Measurements from ENCODE around the gene MALT1. TPM values are rescaled to one million over a fixed set of nuclear protein-coding genes. Genes with fewer than 3 reads are reported as not detected.
"Not testable (repeated sequence)": the region's sequence is repeated elsewhere in the genome, so short reads cannot be mapped to it uniquely, and the experiment has no call there.

The MALT1 gene
- total RNA-seq, 6 experiments from 2014 or later, result 9.2 to 16.0 (median 10.2) TPM

DNA sequence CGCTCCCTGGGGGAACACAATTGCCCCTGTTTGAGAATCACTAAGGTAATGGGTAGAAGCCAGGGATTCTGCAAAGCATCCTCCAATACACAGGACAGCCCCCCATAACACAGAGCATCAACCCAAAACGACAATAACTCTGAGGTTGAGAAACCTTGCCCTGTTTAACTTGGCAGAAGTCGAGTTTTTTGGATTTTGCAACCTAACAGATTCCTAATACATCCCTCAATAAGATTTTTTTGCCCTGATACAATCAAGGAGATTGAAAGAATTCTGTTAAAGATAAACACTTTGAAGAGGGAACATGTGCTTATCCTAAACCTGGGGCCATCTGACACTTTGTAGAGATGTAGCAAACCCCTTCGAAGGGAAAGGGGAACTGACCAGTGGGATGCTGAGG is 100.9 kb downstream of the MALT1 start:
- H3K27ac ChIP-seq, result no peak overlapping the region
- no peak overlapping the region for H3K4me3 ChIP-seq
- ATAC-seq, result no peak
- H3K27me3 ChIP-seq, result no peaks in the 10 kb centered on the region
- WGBS (ENCODE audit: insufficient coverage, low coverage, low lambda C conversion rate, missing lambda C conversion rate), result 22% methylated on average over 3 of the region's 4 CpGs
- H3K36me3 ChIP-seq, result no peaks in the 10 kb centered on the region
- no peak for TF ChIP-seq POLR2A (IDR thresholded peaks at IDR 0.05)
- TF ChIP-seq, protein P1, sequence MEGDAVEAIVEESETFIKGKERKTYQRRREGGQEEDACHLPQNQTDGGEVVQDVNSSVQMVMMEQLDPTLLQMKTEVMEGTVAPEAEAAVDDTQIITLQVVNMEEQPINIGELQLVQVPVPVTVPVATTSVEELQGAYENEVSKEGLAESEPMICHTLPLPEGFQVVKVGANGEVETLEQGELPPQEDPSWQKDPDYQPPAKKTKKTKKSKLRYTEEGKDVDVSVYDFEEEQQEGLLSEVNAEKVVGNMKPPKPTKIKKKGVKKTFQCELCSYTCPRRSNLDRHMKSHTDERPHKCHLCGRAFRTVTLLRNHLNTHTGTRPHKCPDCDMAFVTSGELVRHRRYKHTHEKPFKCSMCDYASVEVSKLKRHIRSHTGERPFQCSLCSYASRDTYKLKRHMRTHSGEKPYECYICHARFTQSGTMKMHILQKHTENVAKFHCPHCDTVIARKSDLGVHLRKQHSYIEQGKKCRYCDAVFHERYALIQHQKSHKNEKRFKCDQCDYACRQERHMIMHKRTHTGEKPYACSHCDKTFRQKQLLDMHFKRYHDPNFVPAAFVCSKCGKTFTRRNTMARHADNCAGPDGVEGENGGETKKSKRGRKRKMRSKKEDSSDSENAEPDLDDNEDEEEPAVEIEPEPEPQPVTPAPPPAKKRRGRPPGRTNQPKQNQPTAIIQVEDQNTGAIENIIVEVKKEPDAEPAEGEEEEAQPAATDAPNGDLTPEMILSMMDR (IDR thresholded peaks at IDR 0.05), result no peak
- peaks cover 0 to 8% (median 2%) of the 10 kb centered on the region in 4 donors for H3K4me1 ChIP-seq
- H3K9me3 ChIP-seq, result no peaks in the 10 kb centered on the region
- no peak for DNase-seq
- intact Hi-C loops (cut with DNase I), result no loop called here

DNA sequence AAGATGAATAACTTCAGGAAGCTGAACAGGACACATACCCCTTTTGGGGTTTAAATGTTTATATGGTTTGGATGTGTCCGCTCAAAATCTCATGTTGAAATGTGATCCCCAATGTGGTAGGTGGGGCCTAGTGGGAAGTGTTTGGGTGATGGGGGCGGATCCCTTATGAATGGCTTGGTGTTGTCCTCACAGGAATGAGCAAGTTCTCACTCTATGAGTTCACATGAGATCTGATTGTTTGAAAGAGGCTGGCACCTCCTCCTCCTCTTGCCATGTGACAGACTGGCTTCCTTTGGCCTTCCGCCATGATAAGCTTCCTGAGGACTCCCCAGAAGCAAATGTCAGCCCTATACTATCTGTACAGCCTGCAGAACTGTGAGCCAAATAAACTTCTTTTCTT is 104.8 kb downstream of the MALT1 start:
- TF ChIP-seq POLR2A (IDR thresholded peaks at IDR 0.05), result no peak
- TF ChIP-seq, protein P1 (IDR thresholded peaks at IDR 0.05), result no peak
- 67% methylated on average over 1 of the region's 3 CpGs for WGBS (ENCODE audit: insufficient coverage, low coverage, low lambda C conversion rate, missing lambda C conversion rate)
- no peaks in the 10 kb centered on the region for H3K9me3 ChIP-seq
- H3K27ac ChIP-seq, result no peak overlapping the region
- no peak for ATAC-seq
- DNase-seq, result no peak
- H3K4me1 ChIP-seq, result no peaks in the 10 kb centered on the region
- no peaks in the 10 kb centered on the region for H3K36me3 ChIP-seq
- H3K4me3 ChIP-seq, result no peak overlapping the region
- no peaks in the 10 kb centered on the region for H3K27me3 ChIP-seq
- intact Hi-C loops (cut with DNase I), result no loop called here

DNA sequence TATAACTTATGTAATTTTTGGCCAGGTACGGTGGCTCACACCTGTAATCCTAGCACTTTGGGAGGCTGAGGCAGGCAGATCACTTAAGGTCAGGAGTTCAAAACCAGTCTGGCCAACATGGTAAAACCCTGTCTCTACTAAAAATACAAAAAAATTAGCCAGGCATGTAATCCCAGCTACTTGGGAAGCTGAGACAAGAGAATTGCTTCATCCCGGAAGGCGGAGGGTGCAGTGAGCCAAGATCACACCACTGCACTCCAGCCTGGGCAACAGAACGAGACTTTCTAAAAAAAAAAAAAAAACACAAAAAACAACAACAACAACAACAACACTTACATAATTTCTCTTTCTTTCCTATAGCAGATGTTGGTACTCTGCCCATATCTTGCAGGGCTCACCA is 105.3 kb downstream of the MALT1 start:
- H3K36me3 ChIP-seq; H3K27ac ChIP-seq; H3K4me3 ChIP-seq; H3K4me1 ChIP-seq; DNase-seq; intact Hi-C loops (cut with DNase I); H3K9me3 ChIP-seq; H3K27me3 ChIP-seq; ATAC-seq: not testable (repeated sequence)
- WGBS (ENCODE audit: insufficient coverage, low coverage, low lambda C conversion rate, missing lambda C conversion rate), result 67% methylated on average over 4 of the region's 4 CpGs

DNA sequence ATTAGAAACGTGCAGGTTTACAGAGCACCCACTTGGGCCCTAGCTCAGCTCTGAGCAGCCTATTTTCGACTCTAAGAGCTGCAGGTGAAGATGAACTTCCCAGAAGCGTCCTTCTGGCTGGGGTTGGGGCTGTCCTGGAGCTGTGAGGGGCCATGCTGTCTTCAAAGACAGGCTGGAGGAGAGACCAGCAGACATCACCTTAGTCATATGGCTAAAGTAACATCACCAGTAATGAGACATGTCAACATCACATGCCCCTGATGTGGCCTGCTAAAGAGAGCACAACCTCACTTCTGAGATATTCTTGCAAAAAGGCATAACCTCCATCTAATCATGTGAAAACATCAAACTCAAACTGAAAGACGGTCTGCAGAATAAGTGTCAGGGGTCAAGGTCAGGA is 106.2 kb downstream of the MALT1 start:
- H3K9me3 ChIP-seq, result no peaks in the 10 kb centered on the region
- H3K4me1 ChIP-seq, result no peaks in the 10 kb centered on the region
- intact Hi-C loops (cut with DNase I), result no loop called here
- no peak for ATAC-seq
- DNase-seq, result no peak
- H3K27ac ChIP-seq, result no peak overlapping the region
- H3K36me3 ChIP-seq, result no peaks in the 10 kb centered on the region
- WGBS (ENCODE audit: insufficient coverage, low coverage, low lambda C conversion rate, missing lambda C conversion rate), result 48% methylated on average over 4 of the region's 4 CpGs
- TF ChIP-seq POLR2A (IDR thresholded peaks at IDR 0.05), result no peak
- TF ChIP-seq, protein P1 (IDR thresholded peaks at IDR 0.05), result no peak
- no peak overlapping the region for H3K4me3 ChIP-seq
- H3K27me3 ChIP-seq, result no peaks in the 10 kb centered on the region

DNA sequence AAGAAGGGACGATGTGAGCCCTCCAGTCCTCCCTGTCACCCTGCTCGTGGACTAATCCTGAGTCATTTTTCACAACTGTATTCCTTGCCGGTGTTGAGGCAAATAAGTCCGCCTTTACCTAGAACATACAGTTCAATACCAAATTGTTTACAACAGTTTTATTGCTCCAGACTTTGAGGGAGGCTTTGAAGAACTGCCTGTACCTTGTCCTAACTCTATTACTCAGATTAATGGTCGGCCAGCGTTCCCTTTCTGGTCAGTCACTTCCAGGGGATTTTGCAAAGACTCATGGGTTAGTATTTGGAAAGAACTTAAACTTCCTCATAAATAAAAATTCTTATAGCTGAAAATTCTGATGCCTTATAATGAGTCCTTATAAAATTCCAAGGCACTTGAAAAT is 108.3 kb downstream of the MALT1 start:
- WGBS (ENCODE audit: insufficient coverage, low coverage, low lambda C conversion rate, missing lambda C conversion rate), result 56% methylated on average over 6 of the region's 6 CpGs
- ATAC-seq (no peak), DNase-seq (no peak)
- Histone ChIP-seq H3K9me3 (no peaks in the 10 kb centered on the region), H3K27ac (no peak overlapping the region), H3K27me3 (no peaks in the 10 kb centered on the region), H3K36me3 (no peaks in the 10 kb centered on the region), H3K4me1 (no peaks in the 10 kb centered on the region), H3K4me3 (no peak overlapping the region)
- intact Hi-C loops (cut with DNase I), result no loop called here
- TF ChIP-seq, protein P1 (IDR thresholded peaks at IDR 0.05), result no peak
- TF ChIP-seq POLR2A (IDR thresholded peaks at IDR 0.05), result no peak
